ENCODE results near the gene STRN4. TPM values are rescaled to one million over a fixed set of nuclear protein-coding genes. Genes with fewer than 3 reads are reported as not detected.

Gene STRN4
- total RNA-seq, 3 donors from 2014 or later (not counting 1 experiment from before 2014, with no cell fraction given) = 125 to 152 (median 125) TPM

DNA sequence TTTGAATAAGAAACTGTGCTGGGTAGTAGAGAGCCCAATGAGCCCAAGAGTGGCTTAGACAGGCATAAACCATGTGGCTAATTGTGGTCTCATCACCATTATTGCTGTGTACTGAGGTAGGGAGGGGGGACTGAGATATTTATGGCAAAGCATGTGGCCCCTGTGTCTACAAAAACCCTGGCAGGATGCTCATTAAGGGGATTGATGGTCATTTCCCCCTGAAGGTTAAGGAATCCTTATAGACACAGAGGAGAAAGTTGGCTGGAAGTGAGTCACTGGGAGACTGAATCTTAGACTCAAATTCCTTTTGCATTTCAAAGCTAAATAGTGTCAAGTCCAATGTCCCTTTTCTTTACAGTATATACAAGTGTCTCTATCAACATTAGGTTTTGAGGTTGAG lies 75.4 kb downstream of the STRN4 start:
- no peak overlapping the region for H3K4me3 Mint-ChIP-seq
- Histone ChIP-seq H3K27ac (ENCODE audit: low read length) (no peak overlapping the region), H3K36me3 (ENCODE audit: control insufficient read depth, insufficient read depth, low read length) (peaks cover 35% of the 10 kb centered on the region), H3K4me1 (ENCODE audit: control insufficient read depth, insufficient read depth, low read length) (no peaks in the 10 kb centered on the region), H3K9me3 (ENCODE audit: control insufficient read depth, insufficient read depth, low read length) (no peaks in the 10 kb centered on the region), H3K27me3 (ENCODE audit: control insufficient read depth, insufficient read depth, low read length) (no peaks in the 10 kb centered on the region), H3K4me3 (ENCODE audit: low read length) (no peak overlapping the region)
- TF ChIP-seq, protein P1, sequence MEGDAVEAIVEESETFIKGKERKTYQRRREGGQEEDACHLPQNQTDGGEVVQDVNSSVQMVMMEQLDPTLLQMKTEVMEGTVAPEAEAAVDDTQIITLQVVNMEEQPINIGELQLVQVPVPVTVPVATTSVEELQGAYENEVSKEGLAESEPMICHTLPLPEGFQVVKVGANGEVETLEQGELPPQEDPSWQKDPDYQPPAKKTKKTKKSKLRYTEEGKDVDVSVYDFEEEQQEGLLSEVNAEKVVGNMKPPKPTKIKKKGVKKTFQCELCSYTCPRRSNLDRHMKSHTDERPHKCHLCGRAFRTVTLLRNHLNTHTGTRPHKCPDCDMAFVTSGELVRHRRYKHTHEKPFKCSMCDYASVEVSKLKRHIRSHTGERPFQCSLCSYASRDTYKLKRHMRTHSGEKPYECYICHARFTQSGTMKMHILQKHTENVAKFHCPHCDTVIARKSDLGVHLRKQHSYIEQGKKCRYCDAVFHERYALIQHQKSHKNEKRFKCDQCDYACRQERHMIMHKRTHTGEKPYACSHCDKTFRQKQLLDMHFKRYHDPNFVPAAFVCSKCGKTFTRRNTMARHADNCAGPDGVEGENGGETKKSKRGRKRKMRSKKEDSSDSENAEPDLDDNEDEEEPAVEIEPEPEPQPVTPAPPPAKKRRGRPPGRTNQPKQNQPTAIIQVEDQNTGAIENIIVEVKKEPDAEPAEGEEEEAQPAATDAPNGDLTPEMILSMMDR (IDR thresholded peaks at IDR 0.05) = no peak
- H3K4me1 Mint-ChIP-seq = peaks cover 0 to 6% of the 10 kb centered on the region in 2 donors
- ATAC-seq (no peak), DNase-seq (no peak)
- no peaks in the 10 kb centered on the region for H3K36me3 Mint-ChIP-seq
- H3K9me3 Mint-ChIP-seq = no peaks in the 10 kb centered on the region
- H3K27me3 Mint-ChIP-seq (ENCODE audit: low read depth in 2 of 2) = no peaks in the 10 kb centered on the region
- intact Hi-C loops (cut with micrococcal nuclease) = no loop called here
- peak overlapping the region; percentile 14 to 58 for H3K27ac Mint-ChIP-seq

Other genes starting within 250 kb of the STRN4 start
- gene CALM3, start 145.1 kb downstream of the STRN4 start, total RNA-seq = 100 to 1,000 TPM; 218 to 272 (median 235) TPM
- 1 to 10 TPM in 2 of 3 donors, under 1 TPM in 1; 0.75 to 1.4 (median 1.0) TPM for gene PTGIR, start 121.4 kb downstream of the STRN4 start, total RNA-seq
- gene GNG8, start 110.2 kb downstream of the STRN4 start, total RNA-seq = not detected
- gene DACT3, start 85.3 kb downstream of the STRN4 start, total RNA-seq = under 1 TPM in 2 of 3 donors, not detected in 1; 0.14 to 0.20 TPM
- 100 to 1,000 TPM; 179 to 216 (median 203) TPM for gene PRKD2, start 29.3 kb downstream of the STRN4 start, total RNA-seq
- gene FKRP, start 393 bp downstream of the STRN4 start, total RNA-seq = 10 to 100 TPM; 19.1 to 23.3 (median 19.8) TPM
- 10 to 100 TPM; 11.2 to 23.1 (median 18.9) TPM for gene SLC1A5, start 42.1 kb upstream of the STRN4 start, total RNA-seq
- gene AP2S1, start 104.4 kb upstream of the STRN4 start, total RNA-seq = 10 to 100 TPM; 45.0 to 49.1 (median 45.4) TPM
- 10 to 100 TPM; 40.2 to 66.2 (median 48.5) TPM for gene ARHGAP35, start 114.5 kb upstream of the STRN4 start, total RNA-seq

All from natural killer cell (primary cell).